Fibroblast of lung (primary cell): ENCODE data around the gene FGF4. TPM values are rescaled to one million over a fixed set of nuclear protein-coding genes. Genes with fewer than 3 reads are reported as not detected.

Experiments
- DNase-seq, 2 donors: peaks; one replicate each; pipeline versions ENCODE4 v3.0.0 to v3.0.0-alpha.2; 2010; ENCODE audit warnings: low read depth in 2 of 2
- H2AFZ ChIP-seq: 2 replicates; pipeline ENCODE4 v1.5.1; 2012; ENCODE audit warnings: low read length, control low read depth, inconsistent platforms
- H3K27ac ChIP-seq: 2 replicates; pipeline ENCODE4 v1.5.1; 2011; ENCODE audit warnings: low read length, control low read depth; ENCODE audit not compliant: insufficient read depth
- H3K27me3 ChIP-seq: 2 replicates; pipeline ENCODE4 v1.5.1; 2011; ENCODE audit warnings: mild to moderate bottlenecking, low read length; ENCODE audit not compliant: control insufficient read depth, insufficient read depth
- H3K36me3 ChIP-seq: 2 replicates; pipeline ENCODE4 v1.5.1; 2011; ENCODE audit warnings: low read length; ENCODE audit not compliant: control insufficient read depth, insufficient read depth
- H3K4me1 ChIP-seq: 2 replicates; pipeline ENCODE4 v1.5.1; 2011; ENCODE audit warnings: low read length; ENCODE audit not compliant: control insufficient read depth, insufficient read depth; ENCODE audit errors: extremely low read depth
- H3K4me2 ChIP-seq: 2 replicates; pipeline ENCODE4 v1.5.1; 2011; ENCODE audit warnings: low read length, control low read depth; ENCODE audit not compliant: insufficient read depth; ENCODE audit errors: extremely low read depth
- H3K4me3 ChIP-seq, 4 experiments: fragments of 200-600 bp in 1 of 4; sonication (generic) in 1 of 4; replicated peaks in 1 of 4; 2 replicates each; pipeline ENCODE4 v1.5.1; 2011 to 2016; ENCODE audit warnings: low read length in 4 of 4, low read depth in 3 of 4, mild to moderate bottlenecking in 3 of 4, control low read depth in 2 of 4, inconsistent platforms in 1 of 4, mixed read lengths in 1 of 4; ENCODE audit not compliant: insufficient read depth in 1 of 4; ENCODE audit errors: control extremely low read depth in 1 of 4
- H3K79me2 ChIP-seq: 2 replicates; pipeline ENCODE4 v1.5.1; 2012; ENCODE audit warnings: mild to moderate bottlenecking, low read length, inconsistent platforms; ENCODE audit not compliant: control insufficient read depth, insufficient read depth
- H3K9ac ChIP-seq: 2 replicates; pipeline ENCODE4 v1.5.1; 2011; ENCODE audit warnings: mild to moderate bottlenecking, low read length, control low read depth; ENCODE audit not compliant: insufficient read depth
- H3K9me3 ChIP-seq: 2 replicates; pipeline ENCODE4 v1.5.1; 2012; ENCODE audit warnings: low read depth, low read length; ENCODE audit not compliant: control insufficient read depth, insufficient read depth
- H4K20me1 ChIP-seq: 2 replicates; pipeline ENCODE4 v1.5.1; 2011; ENCODE audit warnings: low read length; ENCODE audit not compliant: control insufficient read depth, insufficient read depth; ENCODE audit errors: extremely low read depth
- CTCF ChIP-seq, 2 donors: IDR thresholded peaks in 1 of 2; conservative IDR thresholded peaks in 1 of 2; 1 replicate in 1 of 2; 2 replicates in 1 of 2; pipeline ENCODE4 v1.5.1; 2011 to 2012; ENCODE audit warnings: low read length in 2 of 2, control low read depth in 1 of 2, inconsistent platforms in 1 of 2, low read depth in 1 of 2, mild to moderate bottlenecking in 1 of 2
- EZH2 ChIP-seq: IDR thresholded peaks from 2 replicates; pipeline ENCODE4 v1.5.1; 2012; ENCODE audit warnings: low read length, control low read depth, mild to moderate bottlenecking; ENCODE audit errors: missing control alignments
- polyA plus RNA-seq, 2 donors: library from polyadenylated mRNA; depleted of rRNA in 1 of 2; stranded (reverse) in 1 of 2; unstranded in 1 of 2; fragments of >200 nt; gene quantifications; 2 replicates each; pipeline ENCODE4 v1.2.1, GENCODE V29; 2011 to 2012; ENCODE audit warnings: missing spikeins in 1 of 2
- total RNA-seq: library from RNA; depleted of rRNA; stranded (reverse); fragments of >200 nt; gene quantifications from 2 replicates; pipeline ENCODE4 v1.2.1, GENCODE V29; 2014

Gene FGF4
- total and polyA plus RNA-seq, 2 donors (not counting 1 experiment from before 2014, with no cell fraction given) = not detected

- no peak overlapping the region for H3K4me2 ChIP-seq
- H3K4me3 ChIP-seq = no peak overlapping the region
- H4K20me1 ChIP-seq = no peaks in the 10 kb centered on the region
- no peak for DNase-seq
- H3K36me3 ChIP-seq = no peaks in the 10 kb centered on the region
- H3K27me3 ChIP-seq = peaks cover 5% of the 10 kb centered on the region
- no peak overlapping the region for H2AFZ ChIP-seq
- no peak for TF ChIP-seq CTCF (conservative IDR thresholded peaks at IDR 0.05 in 1 of 2, IDR thresholded peaks at IDR 0.05 in 1 of 2; ENCODE audit: low read depth in 1 of 2, low read length in 2 of 2)
- TF ChIP-seq EZH2 = no peak
- H3K9me3 ChIP-seq = no peaks in the 10 kb centered on the region
- H3K4me1 ChIP-seq = no peaks in the 10 kb centered on the region
- H3K27ac ChIP-seq = no peak overlapping the region
- no peaks in the 10 kb centered on the region for H3K79me2 ChIP-seq
- H3K9ac ChIP-seq = no peak overlapping the region
Measured at GRCh38 chr11:69760319-69760718, 14.8 kb downstream of the FGF4 start.

DNA sequence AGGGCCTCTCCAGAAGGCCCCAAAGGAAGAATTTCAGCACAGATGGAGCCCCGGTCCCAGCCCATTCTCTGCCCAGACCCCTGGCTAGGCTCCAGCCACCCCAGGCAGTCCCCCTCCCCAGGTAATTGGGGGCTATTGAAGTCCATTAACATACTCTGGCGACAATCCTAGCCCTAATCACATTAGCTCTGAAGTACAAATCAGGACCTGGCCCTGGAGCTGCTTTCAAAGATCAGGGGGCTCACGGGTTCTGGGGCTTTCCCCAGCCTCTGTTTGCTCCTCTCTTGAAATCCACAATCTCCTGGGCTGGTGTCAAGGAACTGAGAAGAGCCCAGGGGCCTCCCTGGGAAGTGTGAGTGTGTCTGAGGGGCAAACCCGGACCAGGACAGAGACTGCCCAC is 22.3 kb downstream of the FGF4 start:
- Histone ChIP-seq H3K79me2 (no peaks in the 10 kb centered on the region), H3K9ac (no peak overlapping the region), H3K4me1 (no peaks in the 10 kb centered on the region), H4K20me1 (no peaks in the 10 kb centered on the region), H3K4me2 (no peak overlapping the region), H3K27ac (no peak overlapping the region), H3K27me3 (no peaks in the 10 kb centered on the region), H3K36me3 (no peaks in the 10 kb centered on the region), H3K9me3 (no peaks in the 10 kb centered on the region), H3K4me3 (no peak overlapping the region), H2AFZ (no peak overlapping the region)
- no peak for TF ChIP-seq CTCF (conservative IDR thresholded peaks at IDR 0.05 in 1 of 2, IDR thresholded peaks at IDR 0.05 in 1 of 2; ENCODE audit: low read depth in 1 of 2, low read length in 2 of 2)
- no peak for TF ChIP-seq EZH2
- no peak for DNase-seq

DNA sequence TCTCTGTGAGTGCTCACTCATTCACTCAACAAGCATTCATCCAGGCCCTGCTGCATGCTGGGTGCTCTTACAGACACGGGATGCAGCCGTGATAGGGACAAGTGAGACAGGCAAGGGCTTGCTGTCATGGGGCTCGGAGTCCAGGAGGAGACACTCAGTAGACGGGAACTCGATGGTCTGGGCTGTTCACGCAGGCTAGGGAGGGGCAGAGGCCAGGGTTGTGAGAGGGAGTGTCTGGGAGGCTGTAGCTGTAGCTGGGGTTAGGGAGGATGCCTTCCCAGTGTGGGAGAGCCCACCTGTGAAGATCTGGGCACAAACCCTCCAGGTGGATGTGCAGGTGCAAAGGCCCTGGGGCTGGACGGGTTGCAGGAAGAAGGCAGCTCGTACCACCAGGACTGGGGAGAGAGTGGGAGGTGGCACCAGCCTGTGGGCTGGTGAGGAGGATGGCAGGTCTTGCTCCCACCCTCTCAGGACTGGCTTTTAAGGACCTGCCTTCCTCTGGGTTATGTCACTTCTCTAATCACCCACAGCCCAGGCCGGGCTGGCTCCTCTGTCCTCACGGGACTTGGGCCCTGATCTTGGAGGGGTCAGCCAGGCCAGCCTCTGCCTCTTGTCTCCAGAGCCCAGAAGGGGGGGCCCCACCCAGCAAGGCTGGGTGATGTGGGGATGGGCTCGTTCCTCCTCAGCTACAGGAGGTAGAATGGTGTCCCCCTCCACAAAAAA is 24.1 kb downstream of the FGF4 start:
- DNase-seq = no peak
- no peak overlapping the region for H3K27ac ChIP-seq
- no peak overlapping the region for H3K4me2 ChIP-seq
- H3K9ac ChIP-seq = no peak overlapping the region
- no peaks in the 10 kb centered on the region for H4K20me1 ChIP-seq
- no peaks in the 10 kb centered on the region for H3K9me3 ChIP-seq
- no peaks in the 10 kb centered on the region for H3K79me2 ChIP-seq
- no peaks in the 10 kb centered on the region for H3K4me1 ChIP-seq
- TF ChIP-seq CTCF (conservative IDR thresholded peaks at IDR 0.05 in 1 of 2, IDR thresholded peaks at IDR 0.05 in 1 of 2; ENCODE audit: low read depth in 1 of 2, low read length in 2 of 2) (no peak), EZH2 (no peak)
- H3K4me3 ChIP-seq = no peak overlapping the region
- no peaks in the 10 kb centered on the region for H3K27me3 ChIP-seq
- no peak overlapping the region for H2AFZ ChIP-seq
- no peaks in the 10 kb centered on the region for H3K36me3 ChIP-seq
